Measurements from ENCODE around the gene TYMS. TPM values are rescaled to one million over a fixed set of nuclear protein-coding genes. Genes with fewer than 3 reads are reported as not detected.

Gene TYMS
- total RNA-seq = 25.0 TPM

DNA sequence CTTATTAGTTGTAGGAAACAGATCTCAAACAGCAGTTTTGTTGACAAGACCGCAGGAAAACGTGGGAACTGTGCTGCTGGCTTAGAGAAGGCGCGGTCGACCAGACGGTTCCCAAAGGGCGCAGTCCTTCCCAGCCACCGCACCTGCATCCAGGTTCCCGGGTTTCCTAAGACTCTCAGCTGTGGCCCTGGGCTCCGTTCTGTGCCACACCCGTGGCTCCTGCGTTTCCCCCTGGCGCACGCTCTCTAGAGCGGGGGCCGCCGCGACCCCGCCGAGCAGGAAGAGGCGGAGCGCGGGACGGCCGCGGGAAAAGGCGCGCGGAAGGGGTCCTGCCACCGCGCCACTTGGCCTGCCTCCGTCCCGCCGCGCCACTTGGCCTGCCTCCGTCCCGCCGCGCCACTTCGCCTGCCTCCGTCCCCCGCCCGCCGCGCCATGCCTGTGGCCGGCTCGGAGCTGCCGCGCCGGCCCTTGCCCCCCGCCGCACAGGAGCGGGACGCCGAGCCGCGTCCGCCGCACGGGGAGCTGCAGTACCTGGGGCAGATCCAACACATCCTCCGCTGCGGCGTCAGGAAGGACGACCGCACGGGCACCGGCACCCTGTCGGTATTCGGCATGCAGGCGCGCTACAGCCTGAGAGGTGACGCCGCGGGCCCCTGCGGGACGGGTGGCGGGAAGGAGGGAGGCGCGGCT, at the start of gene TYMS:
TSS of gene TYMS (plus strand) at position 343 of the 690 bp plus-strand sequence. CDS start at position 433, 90 bp downstream.
- DNase-seq = no peak

- DNase-seq = no peak
Measured at GRCh38 chr18:607930-608329, 49.5 kb upstream of the TYMS start.

DNA sequence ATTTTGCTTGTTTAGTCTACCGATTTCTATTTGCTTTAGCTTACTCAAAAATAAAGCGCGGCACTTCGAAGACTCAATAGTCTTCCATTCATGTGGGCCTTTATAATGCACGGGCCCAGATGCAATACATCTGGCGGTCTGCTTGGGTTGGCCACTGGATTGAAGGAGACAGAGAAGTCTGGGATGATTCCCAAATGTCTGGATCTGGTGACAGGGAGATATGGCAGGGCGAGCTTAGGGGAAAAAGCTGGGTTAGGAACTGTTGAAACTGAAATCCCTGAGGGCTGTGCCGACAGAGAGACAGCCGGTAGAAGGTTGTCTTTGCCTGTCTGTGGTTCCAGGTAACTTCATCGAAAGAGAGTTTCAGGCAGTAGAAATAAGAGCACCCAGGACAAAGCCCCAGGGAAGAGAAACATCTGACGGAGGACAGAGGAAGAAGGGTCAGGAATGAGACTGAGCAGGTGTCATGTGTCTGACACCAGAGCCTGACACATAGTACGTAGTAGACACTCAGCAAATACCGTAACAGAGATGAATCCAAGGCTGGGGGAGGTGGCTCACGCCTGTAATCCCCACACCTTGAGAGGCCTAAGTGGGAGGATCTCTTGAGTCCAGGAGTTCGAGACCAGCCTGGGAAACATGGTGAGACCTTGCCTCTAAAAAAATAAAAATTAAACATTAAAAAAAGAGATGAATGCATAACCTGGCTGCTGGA, 47.1 kb upstream of the TYMS start:
- DNase-seq = no peak

GRCh38 chr18:612156-612555, 45.3 kb upstream of the TYMS start:
- DNase-seq = no peak

GRCh38 chr18:614193-614592, 43.3 kb upstream of the TYMS start:
- DNase-seq = no peak

DNA sequence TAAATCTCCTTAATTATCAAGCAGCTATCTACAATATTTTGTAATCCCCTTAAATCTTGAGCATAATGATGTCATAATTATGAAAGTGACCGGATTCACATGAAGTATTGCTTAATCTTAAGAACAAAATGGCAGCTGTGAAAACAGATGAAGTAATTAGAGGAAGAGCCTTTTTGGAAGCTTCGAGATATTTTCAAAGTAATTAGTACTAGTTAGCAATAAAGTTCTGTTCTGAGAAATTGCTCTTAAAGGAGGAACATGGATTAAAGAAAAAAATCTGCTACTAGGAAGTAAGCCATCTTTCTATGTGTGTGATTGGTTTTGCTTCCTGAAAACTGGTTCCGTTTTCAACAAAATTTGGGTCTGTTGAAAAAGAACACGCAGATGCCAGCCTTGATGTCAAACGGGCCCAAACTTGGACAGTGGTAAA, 42.3 kb upstream of the TYMS start:
- DNase-seq = no peak

GRCh38 chr18:615773-616172, 41.7 kb upstream of the TYMS start:
- DNase-seq = no peak

DNA sequence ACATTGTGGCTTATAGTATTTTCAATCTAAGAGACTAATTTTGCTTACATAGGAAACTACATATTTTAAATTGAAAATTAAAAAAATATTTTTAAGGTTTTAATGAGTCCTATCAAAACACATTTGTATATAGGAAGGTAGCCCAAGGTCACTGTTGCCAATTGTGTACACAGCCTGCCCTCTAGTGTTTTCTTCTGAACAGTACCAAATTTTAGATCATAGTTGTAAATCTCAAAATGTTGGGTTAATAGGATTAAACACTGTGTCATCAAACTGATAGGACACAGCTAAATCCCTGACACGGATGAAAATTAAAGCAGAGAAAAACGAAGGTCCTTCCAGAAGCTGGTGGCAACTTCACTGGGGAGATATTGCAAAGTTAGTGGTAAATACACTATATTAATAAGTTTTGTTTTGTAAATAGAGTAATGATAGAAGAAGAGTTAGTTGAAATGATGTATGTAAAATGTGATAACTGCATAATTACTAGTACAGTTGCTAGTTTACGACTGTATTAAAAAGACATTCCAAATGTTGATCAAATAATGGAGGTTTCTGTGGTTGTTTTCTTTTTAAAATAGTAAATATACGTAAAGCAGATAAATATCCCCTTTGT, 41.0 kb upstream of the TYMS start:
- DNase-seq = peak; percentile 70

- no peak for DNase-seq
Measured at GRCh38 chr18:617970-618504, 39.4 kb upstream of the TYMS start.

- no peak for DNase-seq
Measured at GRCh38 chr18:618618-619017, 38.8 kb upstream of the TYMS start.

DNA sequence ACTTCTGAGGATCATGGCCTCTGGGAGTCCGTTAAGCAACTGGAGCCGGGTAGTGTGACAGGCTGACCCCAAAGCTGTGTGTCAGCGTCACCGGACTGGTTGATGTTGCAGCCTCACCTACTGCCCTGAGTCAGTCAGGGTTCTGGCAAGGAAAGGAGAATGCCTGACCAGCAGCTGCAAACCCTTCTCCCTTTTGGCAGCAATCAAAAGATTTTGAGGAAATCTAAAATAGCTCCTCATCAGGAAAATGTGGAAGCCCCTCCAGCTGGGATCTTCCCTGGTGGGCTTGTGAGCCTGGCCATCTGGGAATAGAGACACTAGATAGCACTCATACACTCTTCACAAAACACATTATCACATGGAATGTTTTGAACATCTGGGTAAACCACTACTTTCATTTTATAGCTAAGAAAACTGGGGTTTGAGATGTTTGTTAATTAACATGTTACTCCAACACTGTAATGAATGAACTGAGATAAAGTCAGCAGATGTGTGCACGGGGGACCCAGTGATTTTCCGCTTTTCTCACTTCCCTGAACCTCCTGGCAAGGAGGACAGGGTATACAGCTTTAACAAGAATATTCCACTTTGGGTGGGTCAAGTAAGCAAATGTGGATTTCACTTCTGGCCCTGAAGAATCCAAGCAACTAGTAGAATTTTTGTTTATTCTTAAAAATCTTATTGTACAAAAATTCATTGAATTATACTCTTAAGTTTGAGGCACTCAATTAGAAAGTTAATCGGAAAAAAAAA, 36.0 kb upstream of the TYMS start:
- DNase-seq = no peak

GRCh38 chr18:622289-622688, 35.2 kb upstream of the TYMS start:
- no peak for DNase-seq

DNA sequence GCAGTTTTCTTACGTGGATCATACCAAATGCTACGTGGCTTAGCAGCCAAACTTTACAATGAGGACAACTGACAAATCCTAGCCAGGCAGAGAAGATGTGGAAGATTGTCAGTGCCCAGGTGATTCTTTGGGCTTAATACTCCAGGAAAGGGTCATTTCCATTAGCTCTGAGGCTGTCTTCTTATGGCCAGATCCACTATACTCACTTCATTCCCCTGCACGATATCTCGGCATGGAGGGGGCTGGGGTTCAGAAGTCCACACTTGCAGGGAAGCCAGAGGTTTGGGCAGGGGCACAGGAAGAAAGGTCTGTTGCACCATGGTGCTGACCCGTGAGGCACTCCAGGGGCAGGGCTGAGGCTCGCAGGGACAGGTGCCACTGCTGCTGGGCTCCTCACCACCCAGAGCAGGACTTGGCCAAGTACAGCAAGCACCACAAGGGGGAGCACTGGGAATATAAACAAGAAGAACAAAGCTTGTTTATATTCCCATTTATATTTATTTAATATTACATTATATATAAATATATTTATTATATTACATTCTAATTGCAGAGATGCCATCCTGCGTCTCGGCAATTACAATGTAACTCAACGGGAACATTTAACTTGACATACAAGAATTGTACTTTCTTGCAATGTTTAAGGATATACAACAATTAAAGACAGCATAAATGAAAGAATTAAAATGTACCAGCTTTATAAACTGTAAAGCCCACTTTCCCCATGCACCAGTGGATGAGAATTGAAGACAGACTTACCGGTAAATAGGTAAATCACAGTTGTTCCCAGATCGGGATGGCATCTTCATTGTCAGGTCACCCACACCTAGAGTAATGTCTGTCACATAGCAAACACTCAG, 33.5 kb upstream of the TYMS start:
- DNase-seq = no peak

DNA sequence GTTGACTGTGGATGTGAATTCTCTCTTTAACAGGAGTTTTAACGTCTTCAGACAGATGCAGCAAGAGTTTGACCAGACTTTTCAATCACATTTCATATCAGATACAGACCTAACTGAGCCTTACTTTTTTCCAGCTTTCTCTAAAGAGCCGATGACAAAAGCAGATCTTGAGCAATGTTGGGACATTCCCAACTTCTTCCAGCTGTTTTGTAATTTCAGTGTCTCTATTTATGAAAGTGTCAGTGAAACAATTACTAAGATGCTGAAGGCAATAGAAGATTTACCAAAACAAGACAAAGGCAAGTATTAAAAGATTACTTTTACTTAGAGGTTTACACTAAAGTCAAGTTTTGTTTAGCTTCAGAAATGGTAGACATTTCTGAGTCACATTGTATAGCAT, 30.2 kb upstream of the TYMS start:
- DNase-seq = no peak

GRCh38 chr18:629269-630150, 27.9 kb upstream of the TYMS start:
- DNase-seq = no peak

DNA sequence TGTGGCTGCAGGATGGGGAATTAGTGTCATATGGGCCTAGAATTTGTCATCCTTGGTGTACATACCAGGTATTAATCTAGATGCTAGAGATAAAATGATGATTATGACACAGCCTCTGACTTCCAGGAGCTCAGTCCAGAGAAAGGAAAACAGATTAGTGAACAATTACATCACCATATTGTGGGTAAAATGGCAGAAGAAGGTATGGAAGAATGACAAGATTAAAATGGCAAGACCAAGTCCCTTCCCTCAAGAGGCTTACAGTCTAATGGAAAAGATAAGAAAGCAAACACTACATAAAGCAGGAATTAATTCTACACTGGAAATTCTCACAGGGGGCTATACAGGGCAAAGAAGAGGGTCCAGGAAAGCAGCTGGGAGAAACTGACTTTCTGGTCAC, 25.9 kb upstream of the TYMS start:
- DNase-seq = no peak

DNA sequence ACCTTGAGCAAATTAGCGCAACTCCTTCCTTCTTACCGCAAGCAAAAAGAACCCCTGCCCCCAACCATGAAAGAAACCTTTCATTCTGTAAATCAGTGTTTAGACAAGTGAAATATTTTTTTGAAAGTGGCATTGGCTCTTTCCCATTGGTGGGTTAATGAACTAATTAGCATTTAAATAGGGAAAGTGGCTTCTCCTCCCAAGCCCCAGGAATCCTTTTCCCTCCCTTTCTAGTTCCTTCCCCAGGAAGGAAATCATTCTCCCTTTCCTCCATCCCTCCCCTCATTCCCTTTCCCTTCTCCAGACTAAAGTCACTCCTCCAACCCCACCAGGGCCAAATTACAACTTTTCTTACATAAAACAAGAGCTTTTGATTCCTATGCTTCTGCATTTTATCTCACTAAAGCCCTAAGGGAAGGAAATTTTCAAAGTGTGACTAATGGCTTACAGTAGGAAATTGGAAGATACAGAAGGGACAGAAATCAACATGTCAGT, 22.9 kb upstream of the TYMS start:
- DNase-seq = no peak

DNA sequence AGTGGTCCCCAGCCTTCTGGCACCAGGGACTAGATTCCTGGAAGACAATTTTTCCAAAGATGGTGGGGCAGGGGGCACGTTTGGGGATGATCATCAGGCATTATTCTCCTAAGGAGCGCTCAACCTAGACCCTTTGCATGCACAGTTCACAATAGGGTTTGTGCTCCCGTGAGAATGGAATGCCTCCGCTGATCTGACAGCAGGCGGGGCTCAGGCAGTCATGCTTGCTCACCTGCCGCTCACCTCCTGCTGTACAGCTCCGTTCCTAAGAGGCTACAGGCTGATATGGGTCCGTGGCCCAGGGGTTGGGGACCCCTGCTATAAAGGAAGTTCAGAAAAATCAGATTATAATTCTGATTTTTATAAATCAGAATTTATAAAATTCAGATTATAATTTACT, 22.3 kb upstream of the TYMS start:
- no peak for DNase-seq

DNA sequence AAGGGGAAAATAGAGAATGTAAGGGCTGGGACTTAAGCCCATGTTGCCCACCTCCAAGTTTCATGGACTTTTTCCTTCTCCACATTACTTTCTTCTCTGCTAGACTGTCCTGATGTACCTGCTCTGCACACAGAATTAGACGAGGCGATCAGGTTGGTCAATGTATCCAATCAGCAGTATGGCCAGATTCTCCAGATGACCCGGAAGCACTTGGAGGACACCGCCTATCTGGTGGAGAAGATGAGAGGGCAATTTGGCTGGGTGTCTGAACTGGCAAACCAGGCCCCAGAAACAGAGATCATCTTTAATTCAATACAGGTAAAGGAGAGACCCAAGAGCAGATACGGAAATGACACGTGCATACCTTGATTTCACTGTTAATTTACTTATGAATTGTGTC, 16.2 kb upstream of the TYMS start:
- DNase-seq = no peak

- DNase-seq = no peak
Measured at GRCh38 chr18:644395-645004, 13.0 kb upstream of the TYMS start.

All from skin of body (tissue), 2 donors.